Neuronal stem cell (in vitro differentiated cells): ENCODE data around the gene C1QTNF4. TPM values are rescaled to one million over a fixed set of nuclear protein-coding genes. Genes with fewer than 3 reads are reported as not detected.

Source experiments
- DNase-seq: peaks from one replicate; pipeline ENCODE4 v3.0.0-alpha.2; 2013; ENCODE audit warnings: low spot score
- H2AFZ ChIP-seq: one replicate; pipeline ENCODE4 v1.6.1; 2013; ENCODE audit warnings: mild to moderate bottlenecking, low read length, inconsistent platforms
- H2AK5ac ChIP-seq: 2 replicates; pipeline ENCODE4 v1.6.1; 2013; ENCODE audit warnings: low read depth, mild to moderate bottlenecking, inconsistent platforms, low read length, moderate library complexity, mixed read lengths
- H2BK120ac ChIP-seq: 2 replicates; pipeline ENCODE4 v1.6.1; 2013; ENCODE audit warnings: low read depth, mild to moderate bottlenecking, inconsistent platforms, low read length, moderate library complexity, mixed read lengths
- H2BK12ac ChIP-seq: one replicate; pipeline ENCODE4 v1.6.1; 2013; ENCODE audit warnings: low read length, inconsistent platforms
- H2BK15ac ChIP-seq: 2 replicates; pipeline ENCODE4 v1.6.1; 2013; ENCODE audit warnings: mild to moderate bottlenecking, low read length, inconsistent platforms, mixed read lengths
- H2BK5ac ChIP-seq: one replicate; pipeline ENCODE4 v1.6.1; 2013; ENCODE audit warnings: inconsistent platforms, mild to moderate bottlenecking, low read length, moderate library complexity
- H3K14ac ChIP-seq: one replicate; pipeline ENCODE4 v1.6.1; 2013; ENCODE audit warnings: low read length, inconsistent platforms
- H3K18ac ChIP-seq: 2 replicates; pipeline ENCODE4 v1.6.1; 2013; ENCODE audit warnings: low read length, inconsistent platforms
- H3K23ac ChIP-seq: 2 replicates; pipeline ENCODE4 v1.6.1; 2013; ENCODE audit warnings: low read depth, mild to moderate bottlenecking, mixed read lengths, low read length, inconsistent platforms; ENCODE audit not compliant: poor library complexity
- H3K27ac ChIP-seq: replicated peaks from 3 replicates; pipeline ENCODE4 v1.5.1; 2013; ENCODE audit warnings: low read length, inconsistent platforms
- H3K27me3 ChIP-seq, 3 experiments: 2 replicates each; pipeline ENCODE4 v1.6.1; 2013; ENCODE audit warnings: low read length in 3 of 3, mild to moderate bottlenecking in 2 of 3, inconsistent platforms in 1 of 3, low read depth in 1 of 3, mixed read lengths in 1 of 3, moderate library complexity in 1 of 3; ENCODE audit not compliant: control insufficient read depth in 3 of 3, insufficient read depth in 3 of 3
- H3K36me3 ChIP-seq, 2 donors: replicated peaks in 1 of 2; 2 replicates each; pipeline ENCODE4 v1.6.1; 2013; ENCODE audit warnings: low read length in 2 of 2; ENCODE audit not compliant: control insufficient read depth in 2 of 2, insufficient read depth in 2 of 2
- H3K4ac ChIP-seq: 2 replicates; pipeline ENCODE4 v1.6.1; 2013; ENCODE audit warnings: inconsistent platforms, mild to moderate bottlenecking, low read length, moderate library complexity
- H3K4me1 ChIP-seq, 2 donors: 1 replicate in 1 of 2; 2 replicates in 1 of 2; pipeline ENCODE4 v1.6.1; 2013; ENCODE audit warnings: low read length in 2 of 2, low read depth in 1 of 2; ENCODE audit not compliant: control insufficient read depth in 2 of 2, insufficient read depth in 1 of 2
- H3K4me2 ChIP-seq: one replicate; pipeline ENCODE4 v1.6.1; 2013; ENCODE audit warnings: mild to moderate bottlenecking, low read length, inconsistent platforms; ENCODE audit not compliant: insufficient read depth, poor library complexity, severe bottlenecking
- H3K4me3 ChIP-seq, 2 donors: 2 replicates each; pipeline ENCODE4 v1.5.1; 2013; ENCODE audit warnings: low read length in 2 of 2, mild to moderate bottlenecking in 2 of 2, inconsistent platforms in 1 of 2, moderate library complexity in 1 of 2
- H3K79me1 ChIP-seq: one replicate; pipeline ENCODE4 v1.6.1; 2013; ENCODE audit warnings: low read depth, mild to moderate bottlenecking, inconsistent platforms, low read length, moderate library complexity
- H3K9ac ChIP-seq: one replicate; pipeline ENCODE4 v1.6.1; 2013; ENCODE audit warnings: mild to moderate bottlenecking, low read depth, low read length, inconsistent platforms; ENCODE audit not compliant: poor library complexity
- H3K9me3 ChIP-seq, 2 donors: replicated peaks in 1 of 2; 2 replicates each; pipeline versions ENCODE3 to v1.6.1; 2013; ENCODE audit warnings: low read length in 2 of 2, mild to moderate bottlenecking in 2 of 2, inconsistent platforms in 1 of 2, low read depth in 1 of 2, mixed read lengths in 1 of 2, moderate library complexity in 1 of 2; ENCODE audit not compliant: control insufficient read depth in 2 of 2, insufficient read depth in 1 of 2
- H4K8ac ChIP-seq: one replicate; pipeline ENCODE4 v1.6.1; 2013; ENCODE audit warnings: low read depth, mild to moderate bottlenecking, inconsistent platforms, low read length, moderate library complexity
- H4K91ac ChIP-seq: one replicate; pipeline ENCODE4 v1.6.1; 2013; ENCODE audit warnings: low read length, low read depth, mild to moderate bottlenecking, inconsistent platforms; ENCODE audit not compliant: poor library complexity
- WGBS, 2 donors: extraction: QIAGEN DNeasy Blood & Tissue Kit; methylation state at CpG; one replicate each; pipeline ENCODE4 v1.1.7; 2013; ENCODE audit warnings: missing lambda C conversion rate in 2 of 2, mixed read lengths in 1 of 2; ENCODE audit not compliant: insufficient read length in 2 of 2, insufficient replicate concordance in 1 of 2; ENCODE audit errors: extremely low coverage in 2 of 2; 5-methylcytosine and 5-hydroxymethylcytosine counted together
- small RNA-seq: library from polyadenylated mRNA; stranded (forward); fragments of <200 nt; extraction: miRNeasy Mini kit (QIAGEN cat#:217004); gene quantifications from one replicate; pipeline ENCODE3, GENCODE V24; 2013; ENCODE audit not compliant: insufficient read depth

Gene C1QTNF4

DNA sequence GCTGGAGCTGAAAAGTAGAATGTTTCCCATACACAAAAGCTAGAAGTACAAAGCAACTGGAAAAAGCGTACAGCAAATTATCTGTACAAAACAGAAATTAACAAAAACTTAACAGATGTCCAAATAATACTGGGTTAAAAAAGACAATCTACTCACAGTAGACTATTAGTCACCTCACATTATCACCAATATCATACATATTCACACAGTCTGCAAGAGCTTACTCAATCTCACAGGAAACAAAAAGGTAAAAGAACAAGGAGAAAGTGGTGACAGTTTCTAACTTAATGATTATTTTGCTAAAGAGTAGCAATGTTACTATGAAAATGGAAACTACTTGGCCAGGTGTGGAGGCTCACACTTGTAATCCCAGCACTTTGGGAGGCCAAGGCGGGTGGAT is 53.1 kb downstream of the C1QTNF4 start:
- H3K4me1 ChIP-seq = peaks cover 0 to 5% of the 10 kb centered on the region in 2 donors
- H3K18ac ChIP-seq = no peak overlapping the region
- no peak overlapping the region for H2BK12ac ChIP-seq
- no peak overlapping the region for H2BK5ac ChIP-seq
- peaks cover 0 to 52% of the 10 kb centered on the region in 2 donors for H3K36me3 ChIP-seq
- H3K27me3 ChIP-seq = no peaks in the 10 kb centered on the region
- no CpG with 5 or more reads among the region's 2 CpGs for WGBS, 2 donors
- no peak overlapping the region for H3K27ac ChIP-seq
- H2BK15ac ChIP-seq = no peak overlapping the region
- H3K14ac ChIP-seq = no peak overlapping the region
- peaks cover 4% of the 10 kb centered on the region for H3K79me1 ChIP-seq
- H3K9ac ChIP-seq = no peak overlapping the region
- H4K91ac ChIP-seq = no peak overlapping the region
- no peak overlapping the region for H2BK120ac ChIP-seq
- H2AK5ac ChIP-seq = no peak overlapping the region
- H3K9me3 ChIP-seq = no peaks in the 10 kb centered on the region
- no peak overlapping the region for H3K4me3 ChIP-seq
- no peak overlapping the region for H4K8ac ChIP-seq
- no peak overlapping the region for H3K4me2 ChIP-seq
- H2AFZ ChIP-seq = no peak overlapping the region
- no peak overlapping the region for H3K4ac ChIP-seq
- DNase-seq = no peak
- H3K23ac ChIP-seq = no peak overlapping the region

DNA sequence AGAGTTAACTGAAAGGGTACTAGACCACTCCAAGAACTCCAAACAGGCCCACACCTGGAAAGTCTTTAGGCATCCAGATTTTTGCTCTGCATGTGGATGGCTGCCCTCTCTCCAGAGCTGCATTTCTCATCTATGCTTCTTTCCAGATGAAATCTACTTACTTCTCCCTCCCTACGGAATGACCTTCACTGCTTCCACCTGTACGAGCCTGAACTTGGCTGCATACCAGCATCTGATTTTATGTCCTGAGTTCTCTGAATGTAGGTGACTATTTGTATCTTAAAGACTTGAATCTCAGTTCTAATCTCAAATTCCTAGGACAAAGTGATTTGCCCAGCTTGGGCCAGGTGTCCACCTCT is 54.6 kb downstream of the C1QTNF4 start:
- Histone ChIP-seq H3K4me2 (no peak overlapping the region), H3K4me1 (peaks cover 0 to 5% of the 10 kb centered on the region in 2 donors), H3K27me3 (no peaks in the 10 kb centered on the region), H4K8ac (no peak overlapping the region), H2BK15ac (no peak overlapping the region), H3K27ac (no peak overlapping the region), H2AFZ (no peak overlapping the region), H3K9me3 (no peaks in the 10 kb centered on the region), H2BK12ac (no peak overlapping the region), H3K23ac (no peak overlapping the region), H2BK5ac (no peak overlapping the region), H3K18ac (no peak overlapping the region), H3K36me3 (peaks cover 0 to 59% of the 10 kb centered on the region in 2 donors), H3K14ac (no peak overlapping the region), H3K9ac (no peak overlapping the region), H2BK120ac (no peak overlapping the region), H2AK5ac (no peak overlapping the region), H4K91ac (no peak overlapping the region), H3K4me3 (no peak overlapping the region), H3K4ac (no peak overlapping the region), H3K79me1 (peaks cover 4% of the 10 kb centered on the region)
- no peak for DNase-seq
- no CpG with 5 or more reads among the region's 2 CpGs for WGBS, 2 donors

Small RNA genes within 50 kb of the gene (small RNA-seq; reads per million reads assigned to genes)
- gene RN7SL652P (not detected), gene RNU5E-10P (not detected)
